HG02840 (cell line): ENCODE results near the gene SLC13A3.
A peak's percentile ranks its signal among the peaks of the same experiment; 100 is the strongest.

Experiments
- ATAC-seq: cut with Tn5 transposase; IDR thresholded peaks from one replicate; pipeline ENCODE4 v1.9.1; 2021; ENCODE audit warnings: mild to moderate bottlenecking, moderate library complexity, moderate number of reproducible peaks; ENCODE audit not compliant: unreplicated experiment, low FRiP score

The SLC13A3 gene, protein sequence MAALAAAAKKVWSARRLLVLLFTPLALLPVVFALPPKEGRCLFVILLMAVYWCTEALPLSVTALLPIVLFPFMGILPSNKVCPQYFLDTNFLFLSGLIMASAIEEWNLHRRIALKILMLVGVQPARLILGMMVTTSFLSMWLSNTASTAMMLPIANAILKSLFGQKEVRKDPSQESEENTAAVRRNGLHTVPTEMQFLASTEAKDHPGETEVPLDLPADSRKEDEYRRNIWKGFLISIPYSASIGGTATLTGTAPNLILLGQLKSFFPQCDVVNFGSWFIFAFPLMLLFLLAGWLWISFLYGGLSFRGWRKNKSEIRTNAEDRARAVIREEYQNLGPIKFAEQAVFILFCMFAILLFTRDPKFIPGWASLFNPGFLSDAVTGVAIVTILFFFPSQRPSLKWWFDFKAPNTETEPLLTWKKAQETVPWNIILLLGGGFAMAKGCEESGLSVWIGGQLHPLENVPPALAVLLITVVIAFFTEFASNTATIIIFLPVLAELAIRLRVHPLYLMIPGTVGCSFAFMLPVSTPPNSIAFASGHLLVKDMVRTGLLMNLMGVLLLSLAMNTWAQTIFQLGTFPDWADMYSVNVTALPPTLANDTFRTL

DNA sequence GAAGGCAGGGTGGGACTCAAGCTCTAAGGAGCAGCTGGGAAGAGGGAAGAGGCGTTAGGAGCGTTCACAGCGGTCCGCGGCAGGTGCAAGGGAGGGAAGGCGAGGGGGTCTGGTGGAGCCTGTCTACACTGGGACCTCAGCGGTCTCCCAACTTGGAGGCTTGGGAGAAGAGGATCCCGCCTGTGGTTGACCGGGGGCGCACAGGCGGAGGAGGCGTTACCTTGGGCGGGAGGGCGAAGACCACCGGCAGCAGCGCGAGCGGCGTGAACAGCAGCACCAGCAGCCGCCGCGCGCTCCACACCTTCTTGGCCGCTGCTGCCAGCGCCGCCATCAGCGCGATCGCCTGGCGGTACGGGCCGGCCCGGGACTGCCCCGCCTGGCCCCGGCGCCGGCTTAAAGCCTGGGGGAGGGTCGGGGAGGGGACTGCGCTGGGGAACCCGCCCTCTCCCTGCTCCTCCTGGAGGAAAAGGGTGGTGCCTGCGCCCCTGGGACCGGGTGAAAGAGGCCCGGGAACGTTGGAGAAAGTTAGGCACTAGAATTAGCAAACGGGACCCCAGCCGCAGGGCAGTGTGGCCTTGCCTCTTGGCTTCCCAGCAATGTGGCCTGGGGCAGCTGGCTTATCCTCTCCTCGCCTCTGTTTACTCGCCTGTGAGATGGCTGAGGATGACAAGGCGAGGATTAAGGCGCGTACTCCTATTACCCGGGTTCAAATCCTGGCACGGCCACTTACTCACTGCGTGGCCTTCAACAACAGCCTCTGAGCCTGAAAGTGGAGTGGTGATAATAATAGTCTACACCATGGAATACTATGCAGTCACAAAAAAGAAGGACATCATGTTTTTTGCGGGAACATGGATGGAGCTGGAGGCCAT is at the start of gene SLC13A3:
TSS of gene SLC13A3 (minus strand) at position 369 of the 872 bp plus-strand sequence. CDS start at position 331, 38 bp downstream.
- ATAC-seq, result no peak

DNA sequence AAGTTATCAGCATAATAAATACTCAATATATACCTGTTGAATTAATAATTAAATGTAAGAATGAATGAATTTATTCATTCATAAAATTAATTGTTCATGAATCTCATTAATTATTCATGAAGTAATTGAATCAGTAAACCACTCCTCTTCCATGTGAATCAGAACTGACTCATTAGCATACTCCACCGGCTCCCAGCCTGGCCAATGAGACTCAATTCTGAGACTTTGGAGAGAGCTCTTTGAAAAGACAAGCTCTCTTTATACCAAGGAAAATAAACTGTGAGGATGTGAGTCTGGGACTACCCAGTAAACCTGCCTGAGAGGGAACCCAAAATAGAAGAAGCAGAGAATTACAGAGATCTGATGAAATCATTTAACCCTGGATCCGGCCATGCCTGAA is 49.8 kb upstream of the SLC13A3 start:
- ATAC-seq, result no peak

DNA sequence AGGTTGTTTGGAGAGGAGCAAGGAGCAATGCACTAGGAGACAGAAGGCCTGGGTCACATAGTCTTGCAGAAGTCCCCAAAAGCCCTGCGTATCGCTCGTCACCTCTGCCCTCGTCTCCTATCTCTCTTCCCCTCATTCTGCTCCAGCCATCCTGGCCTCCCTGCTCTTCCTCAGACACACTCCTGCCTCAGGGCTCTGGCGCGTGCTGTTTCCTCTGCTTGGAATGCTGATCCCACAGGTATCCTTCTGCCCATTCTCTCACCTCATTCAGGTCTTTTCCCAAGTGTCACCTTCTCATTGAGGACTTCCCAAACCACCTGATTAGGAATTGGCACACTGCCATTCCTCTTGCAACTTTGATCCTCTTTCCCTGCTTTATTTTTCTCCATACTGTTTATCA is 49.2 kb upstream of the SLC13A3 start:
- ATAC-seq, result no peak

DNA sequence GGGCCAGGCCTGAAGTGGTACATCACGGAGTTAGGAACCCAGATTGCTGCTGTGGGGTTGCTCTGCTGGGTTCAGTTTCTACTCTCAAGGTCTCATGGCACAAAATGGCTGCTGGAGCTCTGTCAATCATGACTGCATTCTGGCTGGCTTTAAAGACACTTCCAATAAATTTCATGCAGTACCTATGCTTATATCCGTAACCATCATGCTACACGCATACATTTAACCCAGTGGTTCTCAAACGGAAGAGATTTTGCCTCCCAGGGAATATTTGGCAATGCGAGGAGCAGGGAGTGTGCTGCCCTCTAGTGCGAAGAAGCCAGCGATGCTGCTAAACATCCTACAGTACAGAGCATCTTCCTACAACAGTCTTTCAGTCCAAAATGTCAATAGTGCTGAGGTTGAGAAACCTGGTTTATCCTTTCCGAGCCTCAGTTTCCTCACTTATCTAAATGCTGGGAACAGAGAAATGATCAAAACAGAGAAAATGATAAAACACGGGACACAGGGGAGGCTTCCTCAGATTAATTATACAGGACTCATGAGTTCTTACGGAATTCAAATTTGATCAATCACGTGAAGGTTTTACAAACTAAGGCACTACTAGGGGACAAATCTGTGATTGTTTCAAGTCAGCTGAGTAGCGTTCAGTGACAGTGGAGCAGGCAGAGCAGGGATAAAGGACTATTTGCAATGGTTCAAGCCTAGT is 48.5 kb upstream of the SLC13A3 start:
- ATAC-seq, result no peak

DNA sequence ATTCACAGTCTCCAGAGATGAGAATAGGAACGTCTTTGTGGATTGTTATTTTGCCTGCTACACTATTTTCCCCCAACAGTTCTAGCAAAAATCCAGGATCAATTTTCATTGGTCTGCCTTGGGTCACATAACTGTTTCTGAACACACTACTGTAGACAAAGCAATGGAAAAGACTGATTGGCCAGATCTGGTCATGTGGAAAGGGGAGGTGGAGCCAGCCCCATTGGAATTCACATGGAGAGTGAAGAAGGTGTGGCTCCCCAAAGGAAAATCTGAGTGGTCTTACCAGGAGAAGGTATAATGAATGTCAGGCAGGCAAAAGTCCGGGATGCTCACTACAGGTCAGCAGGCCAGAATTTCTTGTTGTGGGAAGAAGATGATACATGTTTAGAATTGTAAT is 47.5 kb upstream of the SLC13A3 start:
- ATAC-seq, result no peak

DNA sequence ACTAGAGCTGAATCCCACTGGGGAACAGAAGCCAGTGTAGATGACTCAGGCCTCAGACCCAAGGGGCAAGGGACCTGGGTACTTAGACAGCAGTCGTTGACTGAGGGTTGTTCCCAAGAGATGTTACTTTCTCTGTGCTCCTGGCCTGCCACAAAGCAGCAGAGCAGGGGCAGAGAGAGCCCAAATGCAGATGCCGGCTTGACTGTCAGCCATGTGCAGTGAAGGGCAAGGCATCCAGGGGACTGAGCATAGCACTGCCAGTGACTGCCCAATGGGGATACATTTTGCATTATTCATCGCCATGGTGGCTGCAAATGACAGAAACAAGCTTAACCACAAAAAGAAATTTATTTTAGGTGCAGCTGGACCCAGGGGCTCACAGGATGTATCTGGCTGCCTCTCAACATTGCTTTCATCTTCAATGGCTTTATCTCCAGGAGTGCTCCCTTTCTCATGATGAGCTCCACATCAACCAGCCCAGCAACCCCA is 45.6 kb upstream of the SLC13A3 start:
- ATAC-seq, result no peak

DNA sequence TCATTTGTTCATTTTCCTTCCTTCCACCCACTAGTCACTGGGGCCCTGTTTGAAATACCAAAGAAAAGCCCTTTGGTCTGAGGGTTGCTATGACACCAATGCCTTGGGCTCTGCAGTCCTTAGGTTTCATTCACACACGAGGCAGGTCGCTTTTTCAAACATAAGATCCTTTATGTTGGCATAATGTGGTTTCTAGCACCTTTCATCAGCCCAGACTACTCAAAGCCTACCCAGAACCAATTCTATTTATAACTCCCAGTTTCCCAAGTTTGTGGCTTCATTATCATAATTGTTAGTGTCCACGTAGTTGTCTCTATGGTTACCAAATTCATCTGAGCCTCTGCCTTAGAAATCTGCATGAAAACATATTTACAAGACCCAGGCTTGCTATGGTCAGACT is 44.6 kb upstream of the SLC13A3 start:
- no peak for ATAC-seq

DNA sequence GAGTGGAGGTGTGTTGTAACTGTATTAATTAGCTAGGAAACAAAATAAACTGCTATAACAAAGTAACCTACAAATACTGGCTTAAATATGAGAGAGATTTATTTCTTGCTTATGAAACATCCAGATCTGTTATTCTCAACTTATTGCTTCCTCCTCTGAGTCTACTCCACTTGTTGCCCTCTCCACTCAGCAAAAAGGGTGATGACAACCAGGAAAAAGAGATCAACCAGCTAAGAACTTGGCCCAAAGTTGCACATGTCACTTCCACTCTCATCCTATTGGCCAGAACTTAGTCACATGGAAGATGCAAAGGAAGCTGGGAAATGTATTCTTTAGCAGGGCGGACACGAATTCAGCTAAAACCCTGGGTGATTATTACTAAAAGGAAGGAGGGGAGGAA is 43.2 kb upstream of the SLC13A3 start:
- ATAC-seq, result no peak

DNA sequence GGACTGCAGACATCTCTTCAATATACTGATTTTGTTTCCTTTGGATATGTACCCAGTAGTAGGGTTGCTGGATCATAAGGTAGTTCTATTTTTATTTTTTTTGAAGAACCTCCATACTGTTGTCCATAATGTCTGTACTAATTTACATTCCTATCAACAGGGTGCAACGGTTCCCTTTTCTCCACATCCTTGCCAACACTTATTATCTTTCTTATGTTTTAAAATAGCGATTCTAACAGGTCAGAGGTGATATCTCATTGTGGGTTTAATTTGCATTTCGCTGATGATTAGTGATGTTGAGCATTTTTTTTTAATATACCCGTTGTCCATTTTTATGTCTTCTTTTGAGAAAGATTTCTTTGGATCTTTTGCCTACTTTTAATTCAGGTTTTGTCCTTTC is 39.9 kb upstream of the SLC13A3 start:
- ATAC-seq, result no peak

DNA sequence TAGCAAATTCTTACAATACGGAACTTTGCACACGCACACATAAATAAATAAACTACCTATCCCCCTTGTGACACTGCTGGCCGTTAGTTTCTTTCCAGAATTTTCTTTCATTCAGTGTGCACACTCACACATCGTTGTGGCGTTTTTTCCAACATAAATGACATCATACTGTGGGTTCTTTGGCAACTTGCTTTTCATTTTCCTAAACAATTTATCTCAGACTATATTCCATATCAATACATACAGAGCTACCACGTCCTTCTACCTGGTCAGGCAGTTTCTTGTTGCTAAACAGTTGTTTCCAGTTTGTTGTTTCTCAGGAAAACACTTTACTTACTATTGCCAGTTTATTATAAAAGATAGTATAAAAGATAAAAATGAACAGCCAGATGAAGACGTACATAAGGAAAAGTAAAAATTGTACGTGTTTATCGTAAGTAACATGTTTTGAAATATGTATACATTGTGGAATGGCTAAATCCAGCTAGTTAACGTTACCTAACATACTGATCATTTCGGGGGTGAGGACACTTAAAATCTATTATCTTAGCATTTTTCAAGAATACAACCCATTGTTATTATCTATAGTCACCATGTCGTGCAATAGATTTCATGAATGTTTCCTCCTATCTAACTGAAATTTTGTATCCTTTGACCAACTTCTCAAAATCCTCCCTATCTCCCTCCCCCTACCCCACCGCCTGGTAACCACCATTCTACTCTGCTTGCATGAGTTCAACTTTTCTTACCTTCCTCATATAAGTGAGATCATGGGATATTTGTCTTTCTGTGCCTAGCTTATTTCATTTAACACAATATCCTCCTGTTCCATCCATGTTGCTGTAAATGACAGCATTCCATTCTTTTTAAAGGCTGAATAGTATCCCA is 39.2 kb upstream of the SLC13A3 start:
- ATAC-seq, result no peak

DNA sequence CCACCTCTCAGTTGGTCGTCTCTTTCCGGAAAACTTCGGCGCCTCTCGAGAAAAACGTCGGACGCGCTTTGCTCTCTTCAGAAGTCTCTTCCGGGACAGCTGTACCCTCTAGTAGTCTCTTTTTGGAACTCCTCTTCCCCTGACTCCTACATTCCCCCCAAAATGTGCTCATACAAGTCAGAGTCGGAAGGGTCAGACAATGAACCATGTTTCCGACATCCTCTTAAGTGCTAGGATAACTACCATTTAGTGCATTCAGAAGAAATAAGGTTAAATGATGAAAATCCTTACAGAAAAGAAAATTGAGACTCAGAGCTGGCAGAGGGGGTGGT is 38.5 kb upstream of the SLC13A3 start:
- ATAC-seq, result peak; percentile 6

DNA sequence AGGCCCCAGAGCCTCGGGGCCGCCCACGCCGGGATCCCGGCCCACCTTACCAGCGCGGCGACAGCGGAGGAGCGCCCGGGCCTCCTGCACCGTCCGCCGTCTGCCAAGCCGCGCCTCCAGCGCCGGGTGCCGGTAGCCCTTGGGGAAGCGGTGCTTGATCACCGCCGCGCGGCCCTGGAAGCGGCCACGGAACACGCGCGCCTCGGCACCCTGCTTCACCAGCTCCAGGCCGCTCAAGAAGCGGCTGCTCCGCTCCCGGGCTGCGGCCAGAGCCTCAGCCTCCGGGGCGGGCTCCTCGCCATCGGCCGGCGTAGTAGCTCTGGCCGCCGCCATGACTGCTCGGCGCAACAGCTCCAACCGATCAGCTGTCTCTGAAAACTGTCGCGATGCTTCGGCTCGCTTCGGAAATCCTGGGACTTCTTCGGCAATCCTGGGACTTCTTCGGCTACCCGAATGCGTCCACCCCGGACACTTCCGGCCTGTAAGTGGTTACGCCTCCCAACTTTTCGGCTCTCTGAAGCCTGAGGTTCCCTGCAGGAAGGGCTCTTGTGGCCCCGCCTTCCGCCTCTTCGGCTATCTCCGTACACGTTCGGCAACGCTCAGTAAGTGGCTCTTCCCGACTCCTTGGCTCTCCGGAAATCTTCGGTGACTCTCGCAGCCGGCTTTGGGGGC is 38.0 kb upstream of the SLC13A3 start, which contains the start of gene TP53RK:
TSS of gene TP53RK (minus strand) at position 363 of the 672 bp plus-strand sequence. CDS start at position 333, 30 bp downstream.
- peak; percentile 95 for ATAC-seq

DNA sequence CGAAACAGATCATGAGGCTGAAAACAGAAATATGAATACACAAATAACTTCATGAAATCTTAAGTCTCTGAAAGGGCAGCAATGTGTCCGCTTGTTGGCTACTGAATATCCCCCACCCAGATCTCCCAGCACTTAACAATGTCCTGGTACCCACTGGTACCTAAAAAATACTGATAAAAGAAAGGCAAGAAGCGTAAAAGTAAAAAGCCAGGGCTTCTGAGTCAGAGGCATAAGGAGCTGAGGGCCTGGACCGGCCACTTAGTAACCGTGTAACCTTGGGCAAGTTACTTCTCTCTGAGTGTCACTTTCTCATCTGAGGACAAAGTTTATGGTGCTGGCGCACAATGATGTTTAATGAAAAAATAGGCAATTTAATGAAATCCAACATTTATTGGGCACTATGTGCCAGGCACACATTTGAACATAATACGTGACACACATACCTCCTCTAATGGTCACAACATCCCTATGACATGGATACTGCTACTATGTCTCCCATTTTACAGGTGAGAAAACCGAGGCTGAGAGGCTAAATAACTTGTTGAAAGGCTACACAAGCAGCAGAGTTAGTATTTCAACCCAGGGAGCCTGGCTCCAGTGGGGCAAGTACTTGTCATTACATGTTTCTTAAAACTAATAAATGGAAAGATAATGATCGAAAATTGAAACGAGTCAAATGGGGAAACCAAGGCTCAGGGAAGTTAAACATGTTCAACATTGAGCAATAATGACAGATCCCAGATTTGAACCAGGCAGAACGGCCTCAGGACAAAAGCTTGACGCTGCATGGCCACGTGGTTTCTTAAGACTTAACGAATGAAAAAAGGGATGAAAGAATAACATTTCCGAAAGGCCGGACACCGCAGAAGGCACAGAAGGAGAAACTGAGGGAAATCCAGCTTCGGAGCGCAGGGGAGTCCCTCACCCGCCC is 37.2 kb upstream of the SLC13A3 start:
- no peak for ATAC-seq

DNA sequence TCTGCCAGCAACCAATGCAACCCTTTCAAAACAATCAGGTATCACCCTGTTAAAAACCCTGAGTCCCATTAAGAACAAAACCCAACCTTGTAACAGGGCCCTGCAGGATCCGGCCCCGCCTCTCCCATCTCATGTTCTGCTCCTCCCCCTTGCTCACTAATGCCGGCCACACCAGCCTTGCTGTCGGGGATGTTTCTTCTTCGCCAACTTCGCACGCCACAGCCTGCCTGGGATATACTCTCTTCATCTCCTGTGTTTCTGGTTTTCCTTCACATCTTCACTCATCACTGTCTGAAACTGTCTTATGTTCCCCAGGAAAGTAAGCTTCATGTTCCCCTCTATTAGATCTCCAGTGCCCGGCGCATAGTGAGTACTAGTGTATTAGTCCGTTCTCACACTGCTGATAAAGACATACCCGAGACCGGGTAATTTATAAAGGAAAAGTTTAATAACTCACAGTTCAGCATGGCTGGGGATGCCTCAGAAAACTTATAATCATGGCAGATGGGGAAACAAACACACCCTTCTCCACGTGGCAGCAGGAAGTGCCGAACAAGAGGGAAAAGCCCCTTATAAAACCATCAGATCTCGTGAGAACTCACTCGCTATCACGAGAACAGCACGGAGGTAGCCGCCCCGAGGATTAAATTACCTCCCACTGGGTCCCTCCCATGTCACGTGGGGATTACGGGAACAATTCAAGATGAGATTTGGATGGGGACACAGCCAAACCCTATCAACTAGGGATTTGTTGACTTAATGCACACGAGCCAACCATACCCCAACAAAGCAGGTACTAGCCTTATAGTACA is 32.9 kb upstream of the SLC13A3 start:
- ATAC-seq, result no peak

DNA sequence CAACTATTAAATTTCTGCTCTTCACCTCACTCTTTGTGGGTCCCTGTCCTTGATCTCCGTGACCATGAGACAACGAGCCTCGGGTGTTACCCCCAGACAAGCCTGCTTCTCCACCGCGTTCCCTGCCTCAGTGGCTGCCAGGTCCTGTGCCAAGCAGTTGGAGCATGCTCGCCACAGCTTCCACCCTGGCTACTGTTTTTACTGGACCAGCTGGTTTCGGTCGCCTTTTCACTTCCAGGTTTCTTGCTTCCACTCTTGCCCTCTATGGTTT is 32.3 kb upstream of the SLC13A3 start:
- ATAC-seq, result no peak

DNA sequence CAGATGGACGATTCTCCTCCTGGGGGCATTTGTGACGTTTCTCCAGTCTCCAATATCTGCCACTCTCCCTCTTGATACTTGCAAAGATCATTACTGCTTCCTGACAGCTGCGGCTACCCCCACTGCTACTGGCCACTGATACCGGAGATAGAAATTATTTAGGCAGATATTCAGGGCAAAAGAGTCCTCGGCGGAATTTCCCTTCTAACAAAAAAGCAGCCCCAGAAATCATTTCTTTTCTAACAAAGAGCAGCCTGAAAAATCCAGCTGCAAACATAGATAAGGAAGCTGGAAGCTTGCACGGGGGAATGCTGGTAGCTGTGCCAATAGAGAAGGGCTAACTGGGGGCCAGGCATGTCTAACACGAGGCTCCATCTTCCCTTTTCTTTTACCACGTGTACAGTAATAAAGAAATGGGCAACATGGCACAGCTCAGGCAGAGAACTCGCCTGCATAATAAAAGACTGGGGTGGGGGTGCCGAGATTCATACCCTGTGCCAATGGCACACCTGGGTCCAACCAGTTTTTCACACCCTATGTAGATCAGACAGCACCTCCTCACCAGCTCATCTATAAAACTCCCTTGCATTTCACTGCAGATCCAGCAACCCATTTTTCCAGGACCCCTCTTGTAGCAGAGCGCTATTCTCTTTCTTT is 31.9 kb upstream of the SLC13A3 start:
- no peak for ATAC-seq
